ENCODE results near the gene RIGI. TPM values are rescaled to one million over a fixed set of nuclear protein-coding genes. Genes with fewer than 3 reads are reported as not detected.

The RIGI gene
- total RNA-seq, 4 donors from 2014 or later: 2.6 to 22.5 (median 14.3) TPM

- Histone ChIP-seq H3K27me3 (no peaks in the 10 kb centered on the region), H3K4me1 (no peaks in the 10 kb centered on the region), H3K36me3 (no peaks in the 10 kb centered on the region), H3K27ac (no peak overlapping the region), H3K9me3 (no peaks in the 10 kb centered on the region), H3K4me3 (no peak overlapping the region)
- DNase-seq: no peak
- TF ChIP-seq POLR2A (IDR thresholded peaks at IDR 0.05): no peak
- TF ChIP-seq CTCF (IDR thresholded peaks at IDR 0.05): no peak
- intact Hi-C loops (cut with DNase I; ENCODE audit: low total_unique reads): no loop called here
Measured at GRCh38 chr9:32554591-32554990, 28.6 kb upstream of the RIGI start.

GRCh38 chr9:32554107-32554506 is 28.1 kb upstream of the RIGI start:
- Histone ChIP-seq H3K4me1 (no peaks in the 10 kb centered on the region), H3K36me3 (no peaks in the 10 kb centered on the region)

GRCh38 chr9:32552172-32552872 is 26.3 kb upstream of the RIGI start, which contains the start of the genes SMIM27 and TOPORS:
Gene SMIM27, plus strand, starts transcription at chr9:32552327. Its CDS starts 108 bp downstream, at chr9:32552435.
Gene TOPORS, minus strand, starts transcription at chr9:32552586. Its CDS starts 150 bp downstream, at chr9:32552436.
- TF ChIP-seq POLR2A (IDR thresholded peaks at IDR 0.05) (peak; percentile 71 to 78), CTCF (IDR thresholded peaks at IDR 0.05) (no peak)
- intact Hi-C loops (cut with DNase I; ENCODE audit: low total_unique reads): no loop called here
- peak; percentile 89 to 90 for DNase-seq
- Histone ChIP-seq H3K36me3 (no peaks in the 10 kb centered on the region), H3K27me3 (no peaks in the 10 kb centered on the region), H3K4me1 (no peaks in the 10 kb centered on the region), H3K9me3 (no peaks in the 10 kb centered on the region), H3K4me3 (peak within 1 kb of the TSS; percentile 70 to 83), H3K27ac (peak within 1 kb of the TSS; percentile 95 to 96)

More at GRCh38 chr9:32554107-32554506, 28.1 kb upstream of the RIGI start:
- no peak overlapping the region for H3K4me3 ChIP-seq
- intact Hi-C loops (cut with DNase I; ENCODE audit: low total_unique reads): no loop called here
- H3K27me3 ChIP-seq: no peaks in the 10 kb centered on the region
- TF ChIP-seq CTCF (IDR thresholded peaks at IDR 0.05): no peak
- TF ChIP-seq POLR2A (IDR thresholded peaks at IDR 0.05): no peak
- no peak for DNase-seq
- no peak overlapping the region for H3K27ac ChIP-seq
- no peaks in the 10 kb centered on the region for H3K9me3 ChIP-seq

- peak overlapping the region; percentile 70 to 83 for H3K4me3 ChIP-seq
- no peaks in the 10 kb centered on the region for H3K27me3 ChIP-seq
- H3K27ac ChIP-seq: peak overlapping the region; percentile 95 to 96
- intact Hi-C loops (cut with DNase I; ENCODE audit: low total_unique reads): no loop called here
- H3K4me1 ChIP-seq: no peaks in the 10 kb centered on the region
- DNase-seq: peak; percentile 26 to 42
- no peak for TF ChIP-seq POLR2A (IDR thresholded peaks at IDR 0.05)
- TF ChIP-seq CTCF (IDR thresholded peaks at IDR 0.05): no peak
- H3K9me3 ChIP-seq: no peaks in the 10 kb centered on the region
- no peaks in the 10 kb centered on the region for H3K36me3 ChIP-seq
Measured at GRCh38 chr9:32551276-32552051, 25.5 kb upstream of the RIGI start.

Data from uterus (tissue), 4 donors.